NCI-H69 (cell line): Measurements from ENCODE around the gene SIL1.
"Not testable (repeated sequence)": the region's sequence is repeated elsewhere in the genome, so short reads cannot be mapped to it uniquely, and the experiment has no call there.

ENCODE experiments used
- DNase-seq: peaks from one replicate; lab custom pipeline; 2025; lab: John Stamatoyannopoulos, UW

Gene SIL1

DNA sequence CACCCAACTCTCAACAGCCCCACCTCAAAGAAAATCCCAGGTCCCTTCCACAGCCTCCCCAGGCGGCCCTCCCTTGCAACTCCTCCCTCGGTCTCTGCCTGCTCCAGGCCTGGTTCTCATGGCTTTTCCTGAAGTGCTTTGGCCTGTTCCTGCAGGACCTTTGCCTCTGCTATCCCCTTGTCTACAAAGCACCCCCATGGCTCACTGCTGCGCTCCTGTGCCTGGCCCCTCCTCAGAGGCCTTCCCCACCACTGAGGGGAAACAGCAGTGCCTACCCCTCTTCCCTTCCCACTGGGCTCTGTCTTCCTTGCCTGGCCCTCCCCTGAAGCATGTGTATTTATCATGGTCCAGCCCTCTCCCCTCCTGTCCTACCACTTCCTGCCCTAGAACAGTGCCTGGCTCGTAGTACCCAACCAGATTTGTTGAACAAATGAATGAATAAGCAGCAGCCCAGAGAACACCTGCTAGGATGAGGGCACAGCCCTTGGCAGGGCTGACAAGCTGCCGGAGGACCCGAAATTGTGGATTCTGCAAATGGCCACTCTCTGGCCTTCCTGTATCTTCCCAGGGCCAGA is 254.5 kb downstream of the SIL1 start:
- DNase-seq = peak; percentile 48

- peak; percentile 97 for DNase-seq
Observed at GRCh38 chr5:138942861-138943260, 255.3 kb downstream of the SIL1 start.

GRCh38 chr5:138942066-138942465 is 256.1 kb downstream of the SIL1 start:
- DNase-seq = peak; percentile 69

GRCh38 chr5:138938526-138938925 is 259.6 kb downstream of the SIL1 start:
- DNase-seq = no peak

GRCh38 chr5:138937392-138938387 is 260.5 kb downstream of the SIL1 start:
- DNase-seq = no peak

- DNase-seq = no peak
Observed at GRCh38 chr5:138936968-138937345, 261.2 kb downstream of the SIL1 start.

DNA sequence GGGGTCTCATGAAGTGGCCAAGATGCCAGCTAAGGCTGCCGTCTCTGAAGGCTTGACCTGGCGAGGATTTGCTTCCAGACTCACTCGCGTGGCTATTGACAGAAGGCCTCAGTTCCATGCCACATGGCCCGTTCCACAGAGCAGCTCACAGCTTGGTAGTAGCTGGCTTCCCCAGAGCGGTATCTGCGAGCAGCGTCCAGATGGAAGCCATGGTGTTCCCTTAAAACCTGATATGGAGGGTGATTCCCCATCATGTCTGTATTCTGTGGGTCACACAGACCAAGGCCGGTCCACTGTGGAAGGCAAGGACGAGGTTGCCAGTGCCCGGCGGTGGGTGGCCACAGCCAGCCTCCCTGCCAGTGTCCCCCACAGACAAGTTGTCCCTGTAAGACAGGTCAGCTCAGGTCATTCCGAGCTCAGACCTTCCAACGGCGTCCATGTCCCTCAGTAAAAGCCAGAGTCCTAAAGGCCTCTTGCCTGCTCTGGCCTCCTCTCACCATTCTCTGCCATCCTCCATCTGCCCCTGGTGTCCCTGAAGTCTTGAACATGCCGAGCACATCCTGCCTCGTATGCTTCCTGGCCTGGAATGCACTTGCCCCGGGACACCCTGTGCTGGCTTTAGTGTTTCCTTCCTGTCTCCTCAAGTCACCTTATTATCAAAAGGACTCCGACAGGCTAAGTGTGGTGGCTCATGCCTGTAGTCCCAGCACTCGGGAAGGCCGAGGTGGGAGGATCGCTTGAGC is 261.8 kb downstream of the SIL1 start:
- DNase-seq = no peak

- no peak for DNase-seq
Observed at GRCh38 chr5:138935466-138935865, 262.7 kb downstream of the SIL1 start.

DNA sequence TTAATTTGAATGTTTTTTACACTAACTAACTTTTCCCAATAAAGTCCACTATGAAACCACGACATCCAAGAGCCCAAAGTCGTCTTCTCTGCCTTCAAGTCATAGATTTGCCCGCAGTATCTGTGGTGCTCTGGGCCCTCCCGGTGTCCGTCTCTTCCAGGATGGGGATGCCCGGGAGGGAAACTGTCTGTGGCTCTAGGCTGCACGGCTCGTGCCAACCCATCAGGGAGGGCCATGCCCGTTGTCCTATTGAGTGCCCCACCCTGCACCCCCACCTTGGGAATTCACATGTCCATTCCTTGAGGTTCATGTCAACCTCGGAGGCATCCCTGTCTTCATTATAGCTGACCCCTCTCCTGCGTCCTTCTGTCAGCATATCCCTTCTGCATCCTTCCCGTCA is 263.2 kb downstream of the SIL1 start:
- DNase-seq = no peak

DNA sequence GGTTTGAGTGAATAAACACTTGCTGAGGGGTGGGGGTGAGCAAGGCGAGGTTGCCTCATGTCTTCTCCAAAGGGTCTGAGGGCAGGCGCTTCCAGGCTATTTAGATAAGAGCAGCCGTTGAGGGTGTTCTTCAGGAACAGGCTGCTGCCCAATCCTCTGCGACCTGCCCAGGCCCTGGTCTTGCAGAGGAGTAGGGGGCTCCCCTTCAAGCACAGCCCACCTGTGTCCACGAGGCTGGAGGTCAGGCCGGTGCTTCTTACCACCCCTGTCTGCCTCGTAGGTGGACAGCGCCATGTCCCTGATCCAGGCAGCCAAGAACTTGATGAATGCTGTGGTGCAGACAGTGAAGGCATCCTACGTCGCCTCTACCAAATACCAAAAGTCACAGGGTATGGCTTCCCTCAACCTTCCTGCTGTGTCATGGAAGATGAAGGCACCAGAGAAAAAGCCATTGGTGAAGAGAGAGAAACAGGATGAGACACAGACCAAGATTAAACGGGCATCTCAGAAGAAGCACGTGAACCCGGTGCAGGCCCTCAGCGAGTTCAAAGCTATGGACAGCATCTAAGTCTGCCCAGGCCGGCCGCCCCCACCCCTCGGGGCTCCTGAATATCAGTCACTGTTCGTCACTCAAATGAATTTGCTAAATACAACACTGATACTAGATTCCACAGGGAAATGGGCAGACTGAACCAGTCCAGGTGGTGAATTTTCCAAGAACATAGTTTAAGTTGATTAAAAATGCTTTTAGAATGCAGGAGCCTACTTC is 264.5 kb downstream of the SIL1 start:
- DNase-seq = no peak

DNA sequence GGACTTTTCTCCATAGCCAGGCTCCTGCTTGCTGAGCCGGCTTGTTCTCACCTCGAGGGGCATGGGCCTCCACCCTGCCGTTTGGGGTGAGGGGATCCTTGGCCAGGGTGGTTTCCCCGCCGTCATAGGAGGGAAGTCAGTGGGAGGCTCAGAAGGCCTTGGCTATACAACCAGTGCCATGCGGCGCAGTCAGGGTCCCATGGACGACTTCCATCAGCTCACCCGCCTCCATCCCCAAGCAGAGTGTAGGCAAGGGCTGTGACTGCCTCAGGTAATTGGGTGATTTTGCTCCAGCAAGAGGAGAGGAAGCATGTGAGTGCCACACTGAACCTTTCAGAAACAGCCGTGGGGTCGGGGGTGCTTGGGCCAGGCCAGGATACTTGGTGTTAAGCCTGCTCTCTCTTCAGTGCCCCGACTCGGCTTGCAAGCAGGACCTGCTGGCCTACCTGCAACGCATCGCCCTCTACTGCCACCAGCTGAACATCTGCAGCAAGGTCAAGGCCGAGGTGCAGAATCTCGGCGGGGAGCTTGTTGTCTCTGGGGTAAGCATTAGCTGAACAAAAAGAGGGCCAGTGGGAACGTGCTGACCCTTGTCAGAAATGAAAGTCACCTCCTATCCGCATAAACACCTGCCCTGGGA is 265.9 kb downstream of the SIL1 start:
- peak; percentile 22 for DNase-seq

GRCh38 chr5:138930371-138931097 is 267.6 kb downstream of the SIL1 start:
- no peak for DNase-seq

DNA sequence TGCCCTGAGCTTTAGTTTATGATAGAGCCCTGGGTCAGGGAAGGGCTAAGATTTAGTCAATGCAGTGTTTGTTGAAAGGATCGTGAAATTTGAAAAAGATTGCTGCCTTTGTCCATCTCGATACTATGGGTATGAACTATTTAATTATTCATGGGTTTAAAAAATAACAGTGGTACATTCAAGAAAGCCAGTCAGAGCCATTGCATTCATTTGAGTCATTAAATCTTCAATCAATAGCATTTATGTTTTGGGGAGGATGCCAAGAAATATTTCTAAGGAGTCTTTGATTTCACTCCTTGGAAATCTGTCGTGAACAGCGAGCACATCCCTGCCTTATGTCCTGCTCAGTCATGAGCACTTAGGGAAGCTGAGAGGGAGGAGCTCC is 268.6 kb downstream of the SIL1 start:
- no peak for DNase-seq

DNA sequence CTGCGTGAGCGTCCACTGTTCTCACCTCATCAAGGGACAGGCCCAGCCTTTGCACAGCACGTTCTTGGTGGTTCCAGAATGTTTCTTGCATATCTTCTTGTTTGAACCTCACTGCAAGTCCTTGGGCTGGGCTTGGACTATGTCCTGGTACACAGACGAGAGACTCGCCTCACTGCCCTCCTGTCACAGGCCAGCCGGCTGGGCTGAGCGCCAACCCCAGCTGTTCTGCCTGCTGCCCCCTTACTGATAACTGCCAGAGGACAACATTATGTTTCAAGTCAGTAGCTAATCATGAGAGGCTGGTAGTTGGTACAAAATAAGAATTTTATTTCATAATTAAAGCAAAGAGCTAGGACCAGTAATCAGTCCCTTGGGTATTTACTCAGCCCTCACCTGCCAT is 270.2 kb downstream of the SIL1 start:
- DNase-seq = peak; percentile 74

DNA sequence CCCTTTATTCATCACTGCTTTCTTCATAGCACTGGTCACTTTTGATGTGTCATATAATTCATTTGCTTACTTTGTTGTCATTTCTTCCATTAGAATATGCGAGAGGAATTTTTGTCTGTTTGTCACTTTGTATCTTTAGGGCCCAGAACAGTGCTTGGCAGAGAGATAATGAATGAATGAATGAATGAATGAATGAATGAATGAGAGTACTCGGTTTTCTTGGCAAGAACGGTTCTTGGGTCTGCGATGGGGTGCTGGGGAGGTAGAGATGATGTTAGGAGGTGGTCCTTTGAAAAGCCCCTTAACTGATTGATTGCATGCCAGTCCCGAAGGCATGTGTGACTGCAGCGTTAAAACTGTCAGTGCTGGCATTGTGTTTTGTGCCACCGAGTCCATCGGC is 270.6 kb downstream of the SIL1 start:
- DNase-seq = no peak

DNA sequence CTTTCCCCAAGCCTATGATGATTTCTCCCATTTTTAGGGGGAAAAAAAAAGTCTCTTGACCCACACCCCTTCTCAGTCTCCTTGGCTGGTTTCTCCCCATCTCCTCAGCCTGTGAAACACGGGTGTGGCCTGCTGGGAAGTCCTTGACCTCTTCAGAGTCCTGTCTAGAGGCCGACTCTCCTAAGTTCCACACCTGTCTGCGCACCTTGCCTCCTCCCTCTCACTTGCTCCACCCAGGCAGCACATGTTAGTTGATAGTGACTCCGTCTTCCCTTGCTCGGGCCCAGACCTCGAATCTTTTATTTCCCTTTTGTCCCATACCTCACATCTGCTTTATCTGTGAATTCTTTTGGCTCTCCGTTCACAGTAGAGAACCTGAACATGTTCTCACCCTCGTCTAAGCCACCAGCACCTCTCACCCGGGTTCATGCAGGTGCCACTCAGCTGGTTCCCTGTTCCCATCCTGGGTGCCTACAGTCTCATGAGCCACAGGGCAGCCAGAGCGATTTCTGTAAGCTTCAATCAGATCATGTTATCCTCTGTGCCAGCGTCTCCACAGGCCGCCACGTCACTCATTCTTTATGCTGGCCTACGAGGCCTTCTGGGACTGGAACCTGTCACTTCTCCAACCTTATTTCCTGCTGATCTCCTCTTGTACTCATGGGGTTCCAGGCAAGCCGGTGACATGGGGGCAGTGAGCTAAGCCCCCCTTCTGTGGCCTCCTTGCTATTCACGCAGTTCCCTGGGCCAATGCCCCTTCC is 271.3 kb downstream of the SIL1 start:
- no peak for DNase-seq

- no peak for DNase-seq
Observed at GRCh38 chr5:138926257-138926656, 271.9 kb downstream of the SIL1 start.

GRCh38 chr5:138925090-138925635 is 273.0 kb downstream of the SIL1 start:
- DNase-seq = no peak

DNA sequence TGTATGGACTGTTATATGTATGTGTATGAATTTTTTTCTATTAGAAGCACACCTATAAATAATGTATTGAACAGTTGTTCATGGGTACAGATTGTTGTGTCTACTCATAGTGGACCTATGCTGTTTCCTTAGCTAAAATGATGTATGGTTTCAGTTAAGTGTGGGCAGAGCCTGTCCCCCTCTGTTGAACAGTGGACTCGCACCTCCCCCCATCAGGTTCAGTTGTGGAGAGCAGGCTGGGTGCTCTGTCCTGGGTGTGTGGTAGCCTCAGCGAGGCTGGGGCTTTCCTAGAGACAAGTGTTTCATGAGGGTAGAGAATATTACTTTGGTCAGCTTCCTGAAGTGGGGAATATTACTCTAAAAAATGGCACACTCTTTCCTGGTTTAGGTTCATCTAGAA is 275.7 kb downstream of the SIL1 start:
- no peak for DNase-seq

DNA sequence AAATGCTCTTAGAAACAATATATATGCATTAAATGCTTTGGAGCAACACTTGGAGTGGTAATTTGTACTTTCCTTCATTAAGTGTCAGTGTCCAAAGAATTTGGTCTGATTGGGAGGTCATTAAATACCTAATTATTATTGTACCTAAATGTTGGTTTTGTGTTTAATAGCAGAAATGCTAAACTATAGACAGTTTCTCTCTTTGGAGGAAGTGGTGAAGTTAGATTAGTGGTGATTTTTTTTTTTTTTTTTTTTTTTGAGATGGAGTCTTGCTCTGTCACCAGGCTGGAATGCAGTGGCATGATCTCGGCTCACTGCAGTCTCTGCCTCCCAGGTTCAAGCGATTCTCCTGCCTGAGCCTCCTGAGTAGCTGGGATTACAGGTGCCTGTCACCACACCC is 276.8 kb downstream of the SIL1 start:
- not testable (repeated sequence) for DNase-seq
